ENCODE measurements around the gene NR6A1.

The NR6A1 gene

GRCh38 chr9:124789531-124789930 is 18.4 kb upstream of the NR6A1 start:
- no peak for TF ChIP-seq CTCF (IDR thresholded peaks at IDR 0.05; ENCODE audit: low read depth, low read length)
- no peak overlapping the region for H3K4me3 ChIP-seq (ENCODE audit: low read depth, low read length)

- H3K4me3 ChIP-seq (ENCODE audit: low read depth, low read length) = no peak overlapping the region
- TF ChIP-seq CTCF (IDR thresholded peaks at IDR 0.05; ENCODE audit: low read depth, low read length) = no peak
Measured at GRCh38 chr9:124788542-124789217, 17.6 kb upstream of the NR6A1 start.

- no peak overlapping the region for H3K4me3 ChIP-seq (ENCODE audit: low read depth, low read length)
- TF ChIP-seq CTCF (IDR thresholded peaks at IDR 0.05; ENCODE audit: low read depth, low read length) = no peak
Measured at GRCh38 chr9:124786881-124787573, 15.9 kb upstream of the NR6A1 start.

- no peak overlapping the region for H3K4me3 ChIP-seq (ENCODE audit: low read depth, low read length)
- TF ChIP-seq CTCF (IDR thresholded peaks at IDR 0.05; ENCODE audit: low read depth, low read length) = no peak
Measured at GRCh38 chr9:124784509-124784908, 13.4 kb upstream of the NR6A1 start.

- H3K4me3 ChIP-seq (ENCODE audit: low read depth, low read length) = no peak overlapping the region
- TF ChIP-seq CTCF (IDR thresholded peaks at IDR 0.05; ENCODE audit: low read depth, low read length) = no peak
Measured at GRCh38 chr9:124783830-124784229, 12.7 kb upstream of the NR6A1 start.

GRCh38 chr9:124782661-124783574 is 11.8 kb upstream of the NR6A1 start:
- no peak for TF ChIP-seq CTCF (IDR thresholded peaks at IDR 0.05; ENCODE audit: low read depth, low read length)
- H3K4me3 ChIP-seq (ENCODE audit: low read depth, low read length) = no peak overlapping the region
